T-helper 1 cell treated with Interleukin-12 subunit alpha and Interleukin-12 subunit beta and Interleukin-4 antibody, amounts not matched to agents 30 ng/mL and 1 ng/mL, for 36 hours (primary cell): ENCODE results near the gene NES. TPM values are rescaled to one million over a fixed set of nuclear protein-coding genes. Genes with fewer than 3 reads are reported as not detected.

Source experiments
- intact Hi-C: fragments of 100-400 bp; cut with micrococcal nuclease; formaldehyde crosslinking; loops from one replicate; pipeline ENCODE4 v1.15.1; 2024
- total RNA-seq: library from RNA; stranded (reverse); gene quantifications from 2 replicates; pipeline ENCODE4 v1.2.3, GENCODE V29; 2022

NES gene
- total RNA-seq, 1 donor from 2014 or later: 0.07 TPM

DNA sequence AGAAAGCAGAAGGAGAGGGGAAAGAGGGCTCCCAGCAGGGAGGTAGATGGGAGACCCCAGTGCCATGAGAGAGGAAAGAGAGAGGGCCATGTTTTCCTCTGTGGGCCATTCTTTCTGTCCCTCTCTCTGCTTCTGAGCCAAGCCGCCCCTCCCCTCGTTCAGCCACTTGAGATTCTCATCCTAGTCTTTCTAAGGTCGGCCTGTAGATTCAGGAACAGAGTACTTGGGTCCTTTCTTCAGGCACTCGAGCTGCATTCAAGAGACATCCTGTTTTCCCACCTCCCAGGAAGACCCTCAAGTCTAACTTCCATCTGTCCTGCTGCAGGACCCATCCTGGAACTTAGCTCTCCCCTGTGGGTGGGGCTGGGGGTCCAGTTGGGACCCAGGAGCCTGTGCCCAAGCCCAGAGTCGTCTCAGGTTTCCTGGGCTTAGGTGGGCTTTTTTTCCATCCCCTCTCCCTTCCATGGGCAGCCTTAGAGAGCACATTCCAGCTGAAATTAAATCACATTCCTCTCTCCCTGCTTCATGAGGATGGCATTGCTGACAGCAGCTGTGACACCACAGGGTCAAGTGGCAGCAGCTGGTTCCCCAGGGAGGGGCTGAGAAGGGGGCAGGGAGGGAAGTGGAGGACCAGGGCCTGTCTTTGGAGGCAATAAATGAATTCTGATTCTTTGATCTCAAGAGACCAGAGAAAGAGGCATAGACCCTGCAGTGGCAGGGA is 13.0 kb downstream of the NES start:
- intact Hi-C loops: loop anchor here (5.0 kb wide), 1 partner anchor 382 kb away; the partner anchor contains the start of genes SMG5 and TMEM79

GRCh38 chr1:156663178-156663577 is 14.0 kb downstream of the NES start:
- intact Hi-C loops: loop anchor here (5.0 kb wide), 1 partner anchor 381 kb away; the partner anchor contains the start of genes SMG5 and TMEM79

GRCh38 chr1:156662800-156663055 is 14.5 kb downstream of the NES start:
- intact Hi-C loops: loop anchor here (5.0 kb wide), 1 partner anchor 380 kb away; the partner anchor contains the start of genes SMG5 and TMEM79

GRCh38 chr1:156662005-156662799 is 15.0 kb downstream of the NES start:
- intact Hi-C loops: loop anchor here (5.0 kb wide), 1 partner anchor 380 kb away; the partner anchor contains the start of genes SMG5 and TMEM79

- intact Hi-C loops: loop anchor here (1.0 to 5.0 kb wide), 6 partner anchors 18 to 378 kb away; partner anchors contain the start of genes SMG5 and TMEM79
These were observed 16.5 kb downstream of the NES start for GRCh38 chr1:156660752-156661112.

GRCh38 chr1:156659988-156660751 is 17.0 kb downstream of the NES start:
- intact Hi-C loops: loop anchor here (1.0 to 5.0 kb wide), 6 partner anchors 18 to 378 kb away; partner anchors contain the start of genes SMG5 and TMEM79

GRCh38 chr1:156659661-156659987 is 17.6 kb downstream of the NES start:
- intact Hi-C loops: no loop called here

DNA sequence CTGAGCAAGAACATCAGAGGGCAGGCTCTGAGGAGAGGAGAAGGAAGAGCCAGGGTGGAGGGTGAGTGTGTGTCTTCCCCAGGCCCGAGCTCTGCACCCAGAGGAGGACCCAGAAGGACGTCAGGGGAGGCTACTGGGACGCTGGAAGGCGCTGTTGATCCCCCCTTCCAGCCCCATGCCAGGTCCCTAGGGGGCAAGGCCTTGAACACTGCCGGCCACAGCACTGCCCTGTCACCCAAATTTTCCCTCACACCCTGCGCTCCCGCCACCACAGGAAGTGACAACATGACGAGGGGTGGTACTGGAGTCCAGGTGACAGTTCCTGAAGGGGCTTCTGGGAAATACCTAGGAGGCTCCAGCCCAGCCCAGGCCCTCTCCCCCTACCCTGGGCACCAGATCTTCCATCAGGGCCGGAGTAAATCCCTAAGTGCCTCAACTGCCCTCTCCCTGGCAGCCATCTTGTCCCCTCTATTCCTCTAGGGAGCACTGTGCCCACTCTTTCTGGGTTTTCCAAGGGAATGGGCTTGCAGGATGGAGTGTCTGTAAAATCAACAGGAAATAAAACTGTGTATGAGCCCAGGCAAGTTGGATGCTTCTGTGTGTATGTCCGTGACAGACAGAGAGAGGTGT is 18.1 kb downstream of the NES start:
- intact Hi-C loops: no loop called here

GRCh38 chr1:156658496-156658895 is 18.7 kb downstream of the NES start:
- intact Hi-C loops: no loop called here

DNA sequence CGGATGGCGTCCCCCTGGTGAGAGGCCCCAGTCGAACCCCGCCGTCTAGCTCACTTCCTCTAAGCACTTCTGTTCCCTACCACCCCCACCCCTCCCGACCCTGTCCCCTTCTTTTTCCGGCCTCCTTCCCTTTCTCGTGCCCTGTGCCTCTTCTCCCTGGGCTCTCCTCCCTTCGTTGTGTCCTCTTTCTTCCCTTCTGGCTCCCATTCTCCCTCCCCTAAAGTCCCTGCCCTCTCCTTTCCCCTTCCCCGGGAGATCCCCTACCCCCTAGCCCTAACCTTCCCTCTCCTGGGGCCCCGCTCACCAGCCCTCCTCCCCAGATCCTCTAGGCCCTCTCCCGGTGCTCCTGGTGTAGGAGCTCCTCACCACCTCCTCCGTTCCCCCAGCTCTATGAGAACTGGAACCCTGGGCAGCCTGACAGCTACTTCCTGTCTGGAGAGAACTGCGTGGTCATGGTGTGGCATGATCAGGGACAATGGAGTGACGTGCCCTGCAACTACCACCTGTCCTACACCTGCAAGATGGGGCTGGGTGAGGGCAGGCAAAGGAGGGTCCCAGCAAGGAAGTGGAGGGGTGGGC is 19.4 kb downstream of the NES start:
- intact Hi-C loops: loop anchor here (1.0 kb wide), 2 partner anchors 15 to 32 kb away; no protein-coding TSS in a partner anchor

DNA sequence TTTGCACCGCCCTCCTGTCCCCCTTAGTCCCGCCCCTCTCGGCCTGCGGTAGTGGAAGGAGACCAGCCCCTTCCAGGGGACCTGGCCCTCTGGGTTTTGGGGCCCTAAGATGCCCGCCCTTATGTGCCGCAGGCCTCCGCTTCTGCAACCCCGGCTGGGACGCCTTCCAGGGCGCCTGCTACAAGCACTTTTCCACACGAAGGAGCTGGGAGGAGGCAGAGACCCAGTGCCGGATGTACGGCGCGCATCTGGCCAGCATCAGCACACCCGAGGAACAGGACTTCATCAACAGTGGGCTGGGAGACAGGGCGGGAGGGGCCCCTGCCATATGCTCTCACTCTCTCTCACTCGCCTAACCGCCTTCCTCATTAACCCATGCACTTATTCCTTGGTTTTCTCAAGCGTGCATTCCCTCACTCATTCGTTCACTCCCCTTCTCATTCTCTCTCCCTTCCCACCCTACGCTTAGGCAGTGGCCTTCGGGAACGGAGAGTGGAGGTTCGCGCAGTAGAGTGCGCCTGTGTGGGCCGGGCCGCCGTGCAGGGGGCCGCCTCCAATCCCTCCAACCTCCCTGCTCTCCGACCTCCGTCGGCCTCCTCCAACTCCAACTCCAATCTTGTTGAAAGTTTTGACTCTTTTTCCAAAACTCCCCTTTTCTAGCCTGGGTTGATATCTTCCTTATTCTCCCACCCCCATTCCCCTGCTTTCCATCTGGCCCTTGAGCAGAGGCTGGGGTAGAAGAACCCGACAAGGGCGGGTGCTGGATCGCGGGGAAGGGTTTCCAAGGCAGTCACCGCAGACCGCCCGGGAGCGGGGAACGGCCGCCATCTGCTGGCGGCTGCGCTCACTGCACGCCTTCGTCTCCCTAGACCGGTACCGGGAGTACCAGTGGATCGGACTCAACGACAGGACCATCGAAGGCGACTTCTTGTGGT is 20.1 kb downstream of the NES start:
- intact Hi-C loops: loop anchor here (1.0 kb wide), 2 partner anchors 14 to 31 kb away; no protein-coding TSS in a partner anchor

DNA sequence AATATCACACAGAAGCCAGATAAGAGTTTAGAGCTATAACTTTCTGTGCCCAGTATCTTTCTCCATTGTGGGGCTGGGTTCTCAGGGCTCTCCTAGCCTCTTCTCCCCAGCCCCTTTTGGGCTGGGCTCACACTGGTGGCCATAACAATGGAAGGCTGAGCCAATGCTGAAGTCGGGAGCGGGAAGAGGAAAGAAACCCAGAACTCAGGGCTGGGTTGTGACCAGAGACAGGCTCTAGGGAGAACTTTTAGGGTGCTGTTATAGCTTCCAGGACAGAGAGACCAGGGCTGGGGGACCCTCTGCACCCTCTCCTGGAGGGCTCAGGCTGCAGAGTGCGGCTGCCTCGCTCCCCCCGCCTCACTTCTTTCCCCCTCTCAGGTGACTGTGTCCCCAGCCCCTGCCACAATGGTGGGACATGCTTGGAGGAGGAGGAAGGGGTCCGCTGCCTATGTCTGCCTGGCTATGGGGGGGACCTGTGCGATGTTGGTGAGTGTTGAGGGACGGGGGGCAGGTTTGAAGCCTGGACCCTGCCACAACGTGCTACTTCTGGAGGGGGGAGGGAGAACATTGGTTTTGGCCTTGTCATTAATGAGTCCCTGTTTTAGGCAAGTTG is 21.2 kb downstream of the NES start:
- intact Hi-C loops: no loop called here

DNA sequence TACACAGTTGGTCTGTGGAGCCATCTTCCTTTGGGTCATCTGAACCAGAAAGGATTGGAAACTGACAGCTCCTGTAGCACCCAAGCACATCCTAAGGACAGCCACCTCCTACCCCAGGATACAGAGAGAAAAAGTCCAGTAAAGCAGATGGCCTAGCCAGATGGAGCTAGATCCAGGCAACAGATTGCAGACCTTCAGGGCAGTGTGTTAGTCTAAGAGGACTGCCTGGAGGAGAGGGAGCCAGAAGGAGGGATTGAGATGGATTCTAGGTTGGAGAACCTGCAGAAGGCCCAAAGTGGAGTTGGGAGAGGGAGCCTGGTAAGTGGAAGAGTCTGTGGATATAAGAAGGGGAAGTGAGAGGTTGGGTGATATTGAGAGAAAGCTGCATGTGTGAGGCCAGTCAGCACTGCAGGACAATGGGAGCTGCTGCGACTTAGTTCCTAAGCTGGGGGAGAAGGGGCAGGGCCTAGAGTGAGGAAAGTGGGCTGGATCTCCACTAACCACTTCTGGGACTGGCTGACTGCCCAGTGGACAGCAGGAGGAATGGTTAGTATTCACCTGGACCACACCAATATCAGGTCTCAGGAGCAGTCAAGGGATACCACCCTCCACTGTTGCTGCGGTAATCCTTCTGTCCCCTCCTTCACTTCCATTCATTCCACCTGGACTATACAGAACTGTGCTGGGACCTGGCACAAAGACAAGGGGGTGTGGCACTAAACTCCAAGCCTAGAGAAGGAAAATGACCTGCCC is 21.9 kb downstream of the NES start:
- intact Hi-C loops: no loop called here

GRCh38 chr1:156654700-156655099 is 22.5 kb downstream of the NES start:
- intact Hi-C loops: no loop called here

- intact Hi-C loops: no loop called here
These were observed 24.2 kb downstream of the NES start for GRCh38 chr1:156652992-156653355.

GRCh38 chr1:156652131-156652991 is 24.8 kb downstream of the NES start:
- intact Hi-C loops: no loop called here

GRCh38 chr1:156648951-156649350 is 28.3 kb downstream of the NES start:
- intact Hi-C loops: no loop called here

- intact Hi-C loops: no loop called here
These were observed 28.7 kb downstream of the NES start for GRCh38 chr1:156648496-156648895.
